GM12873 (cell line): Measurements from ENCODE around the gene EPHB2.

Experiments
- TF ChIP-seq, protein P1 (sequence below): IDR thresholded peaks from 2 replicates; pipeline ENCODE4 v1.5.1; 2012; ENCODE audit warnings: low read depth, mild to moderate bottlenecking, moderate library complexity, low read length, control low read depth; ENCODE audit not compliant: insufficient read depth; ENCODE audit errors: missing control alignments

EPHB2 gene

DNA sequence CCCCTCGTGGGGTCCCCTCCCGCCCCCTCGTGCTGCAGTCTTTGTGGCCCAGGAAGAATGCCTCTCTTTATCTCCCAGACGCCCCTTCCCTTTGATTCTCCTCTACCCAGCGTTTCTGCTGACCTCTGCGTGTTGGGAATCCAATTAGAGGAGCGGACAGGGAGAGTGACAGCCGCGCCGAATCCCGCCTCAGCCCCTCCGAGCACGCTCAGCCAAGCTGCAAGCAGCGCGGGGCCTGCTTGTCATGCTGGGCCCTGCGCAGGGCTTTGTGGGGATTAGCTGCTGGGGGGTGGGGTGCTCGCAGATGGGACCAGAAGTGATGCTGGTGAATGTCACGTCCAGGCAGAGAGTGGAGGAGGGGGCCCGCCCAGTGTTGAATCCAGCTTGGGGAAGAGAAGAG, 91.1 kb downstream of the EPHB2 start:
- TF ChIP-seq, protein P1, sequence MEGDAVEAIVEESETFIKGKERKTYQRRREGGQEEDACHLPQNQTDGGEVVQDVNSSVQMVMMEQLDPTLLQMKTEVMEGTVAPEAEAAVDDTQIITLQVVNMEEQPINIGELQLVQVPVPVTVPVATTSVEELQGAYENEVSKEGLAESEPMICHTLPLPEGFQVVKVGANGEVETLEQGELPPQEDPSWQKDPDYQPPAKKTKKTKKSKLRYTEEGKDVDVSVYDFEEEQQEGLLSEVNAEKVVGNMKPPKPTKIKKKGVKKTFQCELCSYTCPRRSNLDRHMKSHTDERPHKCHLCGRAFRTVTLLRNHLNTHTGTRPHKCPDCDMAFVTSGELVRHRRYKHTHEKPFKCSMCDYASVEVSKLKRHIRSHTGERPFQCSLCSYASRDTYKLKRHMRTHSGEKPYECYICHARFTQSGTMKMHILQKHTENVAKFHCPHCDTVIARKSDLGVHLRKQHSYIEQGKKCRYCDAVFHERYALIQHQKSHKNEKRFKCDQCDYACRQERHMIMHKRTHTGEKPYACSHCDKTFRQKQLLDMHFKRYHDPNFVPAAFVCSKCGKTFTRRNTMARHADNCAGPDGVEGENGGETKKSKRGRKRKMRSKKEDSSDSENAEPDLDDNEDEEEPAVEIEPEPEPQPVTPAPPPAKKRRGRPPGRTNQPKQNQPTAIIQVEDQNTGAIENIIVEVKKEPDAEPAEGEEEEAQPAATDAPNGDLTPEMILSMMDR, result no peak

DNA sequence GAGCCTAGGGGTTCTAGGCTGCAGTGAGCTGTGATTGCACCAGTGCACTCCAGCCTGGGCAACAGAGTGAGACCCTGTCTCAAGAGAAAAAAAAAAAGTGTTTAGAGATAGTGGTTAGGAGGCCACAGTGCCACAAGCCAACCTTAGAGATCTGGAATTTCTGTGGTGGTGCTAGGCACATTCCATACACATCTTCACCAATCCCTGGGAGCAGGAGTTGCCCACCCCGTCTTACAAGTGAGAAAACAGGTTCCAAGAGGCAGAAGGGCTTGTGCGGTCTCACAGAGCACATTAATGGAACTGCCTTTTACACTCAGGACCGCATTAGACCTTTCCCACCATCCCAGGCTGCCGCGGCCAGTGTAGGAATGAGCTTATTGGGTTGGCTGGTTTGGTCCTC, 93.2 kb downstream of the EPHB2 start:
- TF ChIP-seq, protein P1, result no peak

DNA sequence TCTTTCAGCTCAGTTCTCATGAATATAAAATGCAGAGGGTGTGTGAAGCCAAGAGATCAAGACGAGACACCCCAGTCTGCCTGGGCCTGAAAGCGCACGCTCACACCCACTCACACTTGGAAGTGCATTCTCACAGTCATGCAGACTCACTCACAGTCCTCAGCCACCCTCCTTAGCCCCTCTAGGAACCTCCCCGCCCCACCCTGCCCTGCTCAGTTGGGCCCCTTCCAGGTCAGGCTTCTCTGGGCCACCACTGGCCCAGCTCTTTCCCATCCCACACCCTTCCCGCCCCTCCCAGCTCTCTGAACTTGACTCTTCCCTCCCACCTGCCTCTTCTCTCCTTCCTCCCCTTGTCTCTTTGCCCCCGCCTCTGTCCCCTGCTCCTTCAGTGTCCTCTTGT, 93.8 kb downstream of the EPHB2 start:
- TF ChIP-seq, protein P1, result no peak

DNA sequence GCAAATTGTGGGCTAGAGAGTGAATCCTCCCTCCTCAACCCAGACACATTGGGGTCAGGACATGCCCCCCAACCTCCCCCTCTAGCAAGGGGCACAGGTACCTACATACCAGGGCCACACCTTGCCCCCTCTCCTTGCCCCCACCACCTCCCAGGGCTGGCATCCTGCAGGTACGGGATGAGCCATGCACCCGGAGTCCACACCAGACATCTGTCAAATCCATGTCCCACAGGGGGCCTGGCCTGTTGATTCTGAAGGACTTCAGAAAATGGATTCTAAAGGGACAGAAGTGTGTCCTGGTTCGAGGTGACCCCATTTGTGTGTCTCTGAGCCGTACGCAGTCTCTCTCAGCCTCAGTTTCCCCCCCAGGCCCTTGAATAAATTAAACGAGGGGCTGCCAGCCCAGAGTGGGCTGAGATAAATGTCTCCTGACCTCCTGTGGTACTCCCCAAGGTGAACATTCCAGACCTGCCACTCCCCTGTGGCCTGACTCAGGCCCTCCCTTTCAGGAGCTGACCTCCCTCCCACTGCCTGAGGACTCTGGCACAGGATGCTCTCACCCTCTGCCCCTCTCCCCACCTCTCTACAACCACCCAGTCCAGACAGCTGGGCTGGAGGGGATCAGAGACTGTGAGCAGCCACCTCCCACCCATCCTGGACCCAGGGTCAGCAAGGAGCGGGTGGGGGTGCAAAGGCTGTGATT, 94.5 kb downstream of the EPHB2 start:
- TF ChIP-seq, protein P1, result no peak

DNA sequence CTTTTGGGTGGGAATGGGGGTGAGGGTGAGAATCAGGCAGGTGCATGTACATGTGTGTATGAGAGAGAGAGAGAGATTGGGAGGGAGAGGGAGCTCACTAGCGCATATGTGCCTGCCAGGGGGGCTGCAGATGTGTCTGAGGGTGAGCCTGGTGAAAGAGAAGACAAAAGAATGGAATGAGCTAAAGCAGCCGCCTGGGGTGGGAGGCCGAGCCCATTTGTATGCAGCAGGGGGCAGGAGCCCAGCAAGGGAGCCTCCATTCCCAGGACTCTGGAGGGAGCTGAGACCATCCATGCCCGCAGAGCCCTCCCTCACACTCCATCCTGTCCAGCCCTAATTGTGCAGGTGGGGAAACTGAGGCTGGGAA, 95.0 kb downstream of the EPHB2 start:
- TF ChIP-seq, protein P1, result no peak

GRCh38 chr1:22806584-22806983, 95.9 kb downstream of the EPHB2 start:
- TF ChIP-seq, protein P1, result no peak

- TF ChIP-seq, protein P1, result no peak
These were observed 96.7 kb downstream of the EPHB2 start for GRCh38 chr1:22807340-22807739.

GRCh38 chr1:22808186-22808675, 97.6 kb downstream of the EPHB2 start:
- TF ChIP-seq, protein P1, result no peak
